ENCODE results near the gene TSSK3. TPM values are rescaled to one million over a fixed set of nuclear protein-coding genes. Genes with fewer than 3 reads are reported as not detected.

The TSSK3 gene
- total RNA-seq, 1 experiment from 2014 or later, result 2.6 TPM

DNA sequence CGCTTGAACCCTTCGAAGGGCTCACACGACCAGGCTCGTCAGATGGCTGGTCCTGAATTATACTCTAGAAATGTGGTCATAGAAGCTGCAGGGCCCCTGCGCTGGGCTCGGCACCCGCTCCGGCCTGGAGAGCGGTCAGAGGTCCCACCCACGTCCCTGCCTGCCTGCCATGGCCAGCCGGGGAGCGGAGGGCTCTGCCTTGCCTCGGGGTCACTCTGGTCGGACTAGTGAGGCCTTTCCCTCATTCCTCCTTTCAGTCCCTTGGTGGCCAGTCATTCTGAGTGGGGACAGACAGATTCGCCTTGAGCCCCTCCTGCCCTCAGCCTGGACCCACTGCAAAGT, 25.8 kb upstream of the TSSK3 start:
- intact Hi-C loops (cut with micrococcal nuclease; ENCODE audit: unreplicated experiment), result no loop called here
- TF ChIP-seq, protein P1, sequence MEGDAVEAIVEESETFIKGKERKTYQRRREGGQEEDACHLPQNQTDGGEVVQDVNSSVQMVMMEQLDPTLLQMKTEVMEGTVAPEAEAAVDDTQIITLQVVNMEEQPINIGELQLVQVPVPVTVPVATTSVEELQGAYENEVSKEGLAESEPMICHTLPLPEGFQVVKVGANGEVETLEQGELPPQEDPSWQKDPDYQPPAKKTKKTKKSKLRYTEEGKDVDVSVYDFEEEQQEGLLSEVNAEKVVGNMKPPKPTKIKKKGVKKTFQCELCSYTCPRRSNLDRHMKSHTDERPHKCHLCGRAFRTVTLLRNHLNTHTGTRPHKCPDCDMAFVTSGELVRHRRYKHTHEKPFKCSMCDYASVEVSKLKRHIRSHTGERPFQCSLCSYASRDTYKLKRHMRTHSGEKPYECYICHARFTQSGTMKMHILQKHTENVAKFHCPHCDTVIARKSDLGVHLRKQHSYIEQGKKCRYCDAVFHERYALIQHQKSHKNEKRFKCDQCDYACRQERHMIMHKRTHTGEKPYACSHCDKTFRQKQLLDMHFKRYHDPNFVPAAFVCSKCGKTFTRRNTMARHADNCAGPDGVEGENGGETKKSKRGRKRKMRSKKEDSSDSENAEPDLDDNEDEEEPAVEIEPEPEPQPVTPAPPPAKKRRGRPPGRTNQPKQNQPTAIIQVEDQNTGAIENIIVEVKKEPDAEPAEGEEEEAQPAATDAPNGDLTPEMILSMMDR (IDR thresholded peaks at IDR 0.05; ENCODE audit: insufficient read depth in 1 of 2, low read depth in 1 of 2, low read length in 1 of 2, severe bottlenecking in 1 of 2, unreplicated experiment in 1 of 2), result no peak
- Mint-ChIP-seq H3K9me3 (ENCODE audit: unreplicated experiment) (no peaks in the 10 kb centered on the region), H3K27ac (ENCODE audit: unreplicated experiment) (no peak overlapping the region), H3K4me1 (ENCODE audit: low read depth, unreplicated experiment) (peaks cover 21% of the 10 kb centered on the region), H3K27me3 (ENCODE audit: insufficient read depth, unreplicated experiment) (no peaks in the 10 kb centered on the region), H3K4me3 (ENCODE audit: unreplicated experiment) (peak overlapping the region; percentile 83), H3K36me3 (ENCODE audit: insufficient read depth, unreplicated experiment) (peaks cover 51% of the 10 kb centered on the region)
- Histone ChIP-seq H3K4me3 (ENCODE audit: low read depth, low read length) (peak overlapping the region; percentile 79), H3K4me1 (peaks cover 22% of the 10 kb centered on the region), H3K9me3 (no peaks in the 10 kb centered on the region), H3K27me3 (replicated peaks; ENCODE audit: control insufficient read depth, insufficient read depth, low read length) (no peaks in the 10 kb centered on the region), H3K36me3 (ENCODE audit: control insufficient read depth, insufficient read depth, low read length) (0 out of 2 replicates have a peak, but pooled peaks cover 2% of the 10 kb centered on the region)
- no TSS peak for BruUV-seq (replicated peaks)
- ChIA-PET POLR2A (interaction anchor here (0.5 to 1.7 kb wide), 10 partner anchors 8 to 314 kb away, joined by 3 to 17 read pairs (median 6); partner anchors contain the start of genes BSDC1, HDAC1 and RBBP4), CTCF (interaction anchor here (0.5 to 0.8 kb wide), 2 partner anchors 15 to 108 kb away, joined by 3 to 9 read pairs; no protein-coding TSS in a partner anchor)
- no peak for DNase-seq

DNA sequence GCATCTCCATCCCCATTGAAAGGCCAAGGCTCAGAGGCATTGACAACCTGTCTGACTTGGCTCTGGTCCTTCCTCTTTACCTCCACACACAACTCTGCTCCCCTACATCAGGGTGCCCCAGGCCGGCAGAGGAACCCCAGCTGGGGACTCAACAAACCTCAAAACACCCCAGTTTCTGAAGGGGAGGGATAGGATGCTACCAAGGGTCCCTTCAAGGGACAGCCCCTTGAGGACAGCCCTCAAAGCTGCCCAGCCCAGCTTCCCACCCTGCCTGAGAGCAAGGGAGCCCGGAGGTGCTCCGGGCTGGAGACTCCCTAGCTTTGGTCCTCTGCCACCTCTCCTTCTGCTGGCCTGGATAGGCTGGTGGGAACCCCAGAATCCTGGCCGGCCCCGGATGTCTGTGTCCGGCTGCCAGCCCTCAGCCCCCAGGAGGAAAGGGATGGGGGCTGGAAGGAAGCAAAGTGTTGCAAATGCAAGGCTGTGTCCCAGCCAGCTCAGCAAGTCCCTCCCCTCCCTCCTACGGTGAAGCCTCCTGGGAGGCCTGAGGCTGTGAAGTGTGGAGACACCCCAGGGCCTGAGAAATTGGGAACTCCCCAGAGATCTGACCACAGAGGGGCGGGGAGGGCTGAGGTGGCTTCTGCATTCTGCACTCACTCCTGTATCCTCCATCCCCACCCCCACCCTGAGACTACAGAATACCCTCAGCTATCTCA, 25.2 kb upstream of the TSSK3 start:
- TF ChIP-seq, protein P1 (IDR thresholded peaks at IDR 0.05; ENCODE audit: insufficient read depth in 1 of 2, low read depth in 1 of 2, low read length in 1 of 2, severe bottlenecking in 1 of 2, unreplicated experiment in 1 of 2), result no peak
- no peak for DNase-seq
- BruUV-seq (replicated peaks), result no TSS peak
- no peaks in the 10 kb centered on the region for H3K27me3 Mint-ChIP-seq (ENCODE audit: insufficient read depth, unreplicated experiment)
- H3K4me1 ChIP-seq, result peaks cover 22% of the 10 kb centered on the region
- no peaks in the 10 kb centered on the region for H3K9me3 Mint-ChIP-seq (ENCODE audit: unreplicated experiment)
- peaks cover 16% of the 10 kb centered on the region for H3K4me1 Mint-ChIP-seq (ENCODE audit: low read depth, unreplicated experiment)
- H3K4me3 Mint-ChIP-seq (ENCODE audit: unreplicated experiment), result peak overlapping the region; percentile 83
- no peak overlapping the region for H3K27ac Mint-ChIP-seq (ENCODE audit: unreplicated experiment)
- H3K36me3 ChIP-seq (ENCODE audit: control insufficient read depth, insufficient read depth, low read length), result 0 out of 2 replicates have a peak, but pooled peaks cover 2% of the 10 kb centered on the region
- H3K4me3 ChIP-seq (ENCODE audit: low read depth, low read length), result no peak overlapping the region
- peaks cover 46% of the 10 kb centered on the region for H3K36me3 Mint-ChIP-seq (ENCODE audit: insufficient read depth, unreplicated experiment)
- ChIA-PET CTCF (interaction anchor here (0.6 to 0.7 kb wide), 2 partner anchors 60 to 127 kb away, joined by 3 to 7 read pairs; no protein-coding TSS in a partner anchor), POLR2A (no interaction called here)
- no peaks in the 10 kb centered on the region for H3K9me3 ChIP-seq
- H3K27me3 ChIP-seq (replicated peaks; ENCODE audit: control insufficient read depth, insufficient read depth, low read length), result no peaks in the 10 kb centered on the region
- intact Hi-C loops (cut with micrococcal nuclease; ENCODE audit: unreplicated experiment), result no loop called here

DNA sequence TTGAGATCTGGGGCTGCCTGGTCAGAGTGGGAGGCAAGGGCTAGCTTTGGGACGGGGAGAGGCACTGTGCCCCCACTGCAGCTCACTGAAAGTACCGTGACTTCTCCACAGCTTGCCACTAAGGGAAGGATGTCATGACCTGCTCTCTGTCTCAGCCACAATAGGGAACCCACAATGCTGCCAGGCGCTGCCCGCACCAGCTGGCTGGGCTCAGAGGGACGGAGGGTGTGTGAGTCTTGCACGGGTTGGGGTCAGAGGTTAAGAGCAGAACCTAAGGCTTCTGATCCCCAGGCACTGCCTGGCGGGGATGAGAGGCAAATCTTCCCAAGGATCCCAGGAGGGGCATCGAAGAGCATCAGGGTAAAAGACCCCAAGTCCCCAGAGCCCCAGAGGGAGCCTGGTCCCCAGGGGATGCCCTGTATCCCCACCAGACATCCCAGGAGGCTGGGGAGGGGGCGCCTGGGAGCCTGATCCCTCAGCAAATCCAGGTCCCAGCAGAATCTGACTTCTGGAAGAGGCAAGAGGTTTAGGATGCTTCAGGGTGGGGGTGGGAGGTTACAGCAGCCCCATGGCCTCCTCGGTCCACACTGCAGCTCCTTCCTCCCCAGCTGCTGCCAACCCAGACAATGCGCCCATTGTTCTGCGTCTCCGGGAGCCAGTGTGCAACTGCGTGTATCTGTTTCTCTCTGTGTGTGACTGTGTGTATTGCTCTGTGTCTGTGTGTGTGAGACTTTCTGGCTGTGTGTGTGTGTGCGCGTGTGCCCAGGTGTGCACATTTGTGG, 24.3 kb upstream of the TSSK3 start:
- H3K4me1 Mint-ChIP-seq (ENCODE audit: low read depth, unreplicated experiment), result peaks cover 10% of the 10 kb centered on the region
- POLR2A ChIA-PET, result no interaction called here

More for the DNA sequence above, 24.3 kb upstream of the TSSK3 start:
- H3K27ac Mint-ChIP-seq (ENCODE audit: unreplicated experiment), result peak overlapping the region; percentile 14
- TF ChIP-seq, protein P1 (IDR thresholded peaks at IDR 0.05; ENCODE audit: insufficient read depth in 1 of 2, low read depth in 1 of 2, low read length in 1 of 2, severe bottlenecking in 1 of 2, unreplicated experiment in 1 of 2), result no peak
- no TSS peak for BruUV-seq (replicated peaks)
- intact Hi-C loops (cut with micrococcal nuclease; ENCODE audit: unreplicated experiment), result no loop called here
- Histone ChIP-seq H3K27me3 (replicated peaks; ENCODE audit: control insufficient read depth, insufficient read depth, low read length) (no peaks in the 10 kb centered on the region), H3K36me3 (ENCODE audit: control insufficient read depth, insufficient read depth, low read length) (0 out of 2 replicates have a peak, but pooled peaks cover 2% of the 10 kb centered on the region), H3K9me3 (no peaks in the 10 kb centered on the region), H3K4me1 (peaks cover 15% of the 10 kb centered on the region), H3K4me3 (ENCODE audit: low read depth, low read length) (no peak overlapping the region)
- no peak for DNase-seq
- H3K36me3 Mint-ChIP-seq (ENCODE audit: insufficient read depth, unreplicated experiment), result peaks cover 37% of the 10 kb centered on the region
- H3K27me3 Mint-ChIP-seq (ENCODE audit: insufficient read depth, unreplicated experiment), result no peaks in the 10 kb centered on the region
- CTCF ChIA-PET, result interaction anchor here (0.7 kb wide), 1 partner anchor 127 kb away, joined by 7 read pairs; no protein-coding TSS in a partner anchor
- no peaks in the 10 kb centered on the region for H3K9me3 Mint-ChIP-seq (ENCODE audit: unreplicated experiment)
- H3K4me3 Mint-ChIP-seq (ENCODE audit: unreplicated experiment), result no peak overlapping the region
